Keratinocyte (primary cell): ENCODE data around the gene HRC.

Source experiments
- CTCF ChIP-seq, 3 experiments: IDR thresholded peaks in 1 of 3; conservative IDR thresholded peaks in 1 of 3; optimal IDR thresholded peaks in 1 of 3; 2 replicates in 2 of 3; 3 replicates in 1 of 3; pipeline versions ENCODE3 to v1.5.1; 2011; ENCODE audit warnings: low read length in 3 of 3, mild to moderate bottlenecking in 3 of 3, moderate library complexity in 2 of 3, control low read depth in 1 of 3, inconsistent platforms in 1 of 3; ENCODE audit not compliant: insufficient read depth in 2 of 3; ENCODE audit errors: extremely low read depth in 1 of 3
- EZH2 ChIP-seq: IDR thresholded peaks from one replicate; pipeline ENCODE4 v1.6.1; 2012; ENCODE audit warnings: inconsistent platforms, mild to moderate bottlenecking, low read length, moderate library complexity

- no peak for TF ChIP-seq CTCF (optimal IDR thresholded peaks at IDR 0.05 in 1 of 3, IDR thresholded peaks at IDR 0.05 in 1 of 3, conservative IDR thresholded peaks at IDR 0.05 in 1 of 3; ENCODE audit: extremely low read depth in 1 of 3, insufficient read depth in 2 of 3, low read length in 3 of 3)
- no peak for TF ChIP-seq EZH2
These were observed 5.4 kb upstream of the HRC start for GRCh38 chr19:49160450-49161189.
